ENCODE results near the gene CHMP4B.

- no peak for TF ChIP-seq CTCF (IDR thresholded peaks at IDR 0.05)
- no peak for TF ChIP-seq POLR2A (IDR thresholded peaks at IDR 0.05)
Observed at GRCh38 chr20:33865761-33866370, 54.7 kb downstream of the CHMP4B start.

All from adrenal gland (tissue), 5 donors.